ENCODE data around the gene SF3B5. TPM values are rescaled to one million over a fixed set of nuclear protein-coding genes. Genes with fewer than 3 reads are reported as not detected.

SF3B5 gene
- total and polyA plus RNA-seq, 12 donors, result 109 to 323 (median 174) TPM

DNA sequence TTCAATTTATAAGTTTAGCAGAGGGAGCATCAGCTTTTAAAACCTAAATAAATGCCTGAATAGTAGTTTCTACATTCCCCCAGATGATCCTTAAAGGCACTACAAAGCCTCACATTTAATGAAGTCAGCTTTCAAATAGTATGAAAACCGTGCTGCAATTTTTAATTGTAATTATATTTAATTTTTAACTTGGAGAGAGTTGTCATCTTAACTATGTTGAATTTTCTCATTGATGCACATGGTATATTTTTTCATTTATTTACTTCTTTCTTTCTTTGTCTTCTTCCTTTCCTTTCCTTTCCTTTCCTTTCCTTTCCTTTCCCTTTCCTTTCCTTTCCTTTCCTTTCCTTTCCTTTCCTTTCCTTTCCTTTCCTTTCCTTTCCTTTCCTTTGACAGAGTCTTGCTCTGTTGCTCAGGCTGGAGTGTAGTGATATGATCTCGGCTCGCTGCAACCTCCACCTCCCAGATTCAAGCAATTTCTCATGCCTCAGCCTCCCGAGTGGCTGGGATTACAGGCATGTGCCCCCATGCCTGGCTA is 7.7 kb upstream of the SF3B5 start:
- Histone ChIP-seq H3K9me3 (replicated peaks in 1 of 3) (no peaks in the 10 kb centered on the region), H3K27ac (no peak overlapping the region), H3K27me3 (no peaks in the 10 kb centered on the region), H3K4me3 (no peak overlapping the region), H3K4me1 (replicated peaks in 1 of 2) (no peaks in the 10 kb centered on the region), H3K36me3 (replicated peaks in 1 of 2) (no peaks in the 10 kb centered on the region)
- DNase-seq, result no peak
- intact Hi-C loops (cut with DNase I), result loop anchor here in 1 of 2 donors (10.0 kb wide), 1 partner anchor 372 kb away; no protein-coding TSS in a partner anchor
- WGBS, 4 donors, result 58 to 80% (median 66%) methylated on average over 4 of the region's 4 CpGs
- TF ChIP-seq POLR2A (IDR thresholded peaks at IDR 0.05), result no peak
- no peak for TF ChIP-seq CTCF (IDR thresholded peaks at IDR 0.05)

DNA sequence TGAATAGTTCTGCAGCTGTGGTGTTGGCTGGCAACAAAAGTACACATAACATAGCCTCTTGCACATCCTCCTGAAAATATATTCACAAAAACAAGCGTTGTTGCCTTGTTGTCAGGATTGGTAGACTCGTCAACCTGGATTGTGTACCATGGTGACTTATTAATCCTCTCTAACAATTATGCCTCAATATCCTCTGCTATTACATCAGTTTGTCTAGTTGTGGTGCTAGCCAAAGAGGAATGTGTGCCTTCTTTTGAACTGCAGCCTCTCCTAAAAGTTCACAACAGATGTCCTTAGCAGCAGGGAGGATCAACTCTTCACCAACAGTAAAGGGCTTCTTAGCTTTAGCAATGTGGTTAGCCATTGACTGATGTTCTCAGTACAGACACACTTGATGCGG is 3.6 kb upstream of the SF3B5 start:
- H3K36me3 ChIP-seq (replicated peaks in 1 of 2), result no peaks in the 10 kb centered on the region
- no peaks in the 10 kb centered on the region for H3K27me3 ChIP-seq
- H3K4me3 ChIP-seq, result no peak overlapping the region
- no peaks in the 10 kb centered on the region for H3K9me3 ChIP-seq (replicated peaks in 1 of 3)
- DNase-seq, result no peak
- TF ChIP-seq POLR2A (IDR thresholded peaks at IDR 0.05), result no peak
- TF ChIP-seq CTCF (IDR thresholded peaks at IDR 0.05), result no peak
- no peak overlapping the region for H3K27ac ChIP-seq
- H3K4me1 ChIP-seq (replicated peaks in 1 of 2), result peaks cover 6 to 14% of the 10 kb centered on the region in 2 donors
- intact Hi-C loops (cut with DNase I), result loop anchor here in 1 of 2 donors (5.0 kb wide), 1 partner anchor 118 kb away; no protein-coding TSS in a partner anchor
- WGBS, 4 donors, result 57 to 81% (median 69%) methylated on average over 3 of the region's 3 CpGs

- peaks cover 6 to 21% of the 10 kb centered on the region in 2 donors for H3K4me1 ChIP-seq (replicated peaks in 1 of 2)
- H3K4me3 ChIP-seq, result peak overlapping the region; percentile 47 to 98 (median 70)
- H3K27ac ChIP-seq, result peak overlapping the region; percentile 16 to 97 (median 74)
- H3K27me3 ChIP-seq, result no peaks in the 10 kb centered on the region
- intact Hi-C loops (cut with DNase I), result loop anchor here in 1 of 2 donors (5.0 kb wide), 1 partner anchor 123 kb away; no protein-coding TSS in a partner anchor
- DNase-seq, result no peak
- no peaks in the 10 kb centered on the region for H3K36me3 ChIP-seq (replicated peaks in 1 of 2)
- 1 to 2% (median 1%) methylated on average over 13 to 19 of the region's 19 CpGs for WGBS, 4 donors
- no peak for TF ChIP-seq CTCF (IDR thresholded peaks at IDR 0.05)
- no peak for TF ChIP-seq POLR2A (IDR thresholded peaks at IDR 0.05)
- no peaks in the 10 kb centered on the region for H3K9me3 ChIP-seq (replicated peaks in 1 of 3)
Measured at GRCh38 chr6:144094731-144095133, 641 bp downstream of the SF3B5 start.

DNA sequence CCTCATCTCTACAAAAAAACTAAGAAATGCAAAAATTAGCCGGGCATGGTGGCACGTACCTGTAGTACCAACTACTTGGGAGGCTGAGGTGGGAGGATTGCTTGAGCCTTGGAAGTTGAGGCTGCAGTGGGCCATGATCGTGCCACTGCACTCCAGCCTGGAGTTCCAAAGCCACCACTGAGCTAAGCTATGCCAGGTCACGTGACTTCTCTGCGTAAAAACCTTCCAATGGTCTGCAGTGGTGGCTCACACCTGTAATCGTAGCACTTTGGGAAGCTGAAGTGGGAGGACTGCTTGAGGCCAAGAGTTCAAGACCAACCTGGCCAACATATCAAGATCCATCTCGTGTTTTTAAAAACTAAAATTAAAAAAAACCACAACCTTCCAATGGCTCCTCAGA is 1.7 kb downstream of the SF3B5 start:
- no peak overlapping the region for H3K4me3 ChIP-seq
- H3K9me3 ChIP-seq (replicated peaks in 1 of 3), result no peaks in the 10 kb centered on the region
- intact Hi-C loops (cut with DNase I), result no loop called here
- peaks cover 6 to 21% of the 10 kb centered on the region in 2 donors for H3K4me1 ChIP-seq (replicated peaks in 1 of 2)
- no peak for DNase-seq
- 95 to 99% (median 95%) methylated on average over 7 of the region's 7 CpGs for WGBS, 4 donors
- TF ChIP-seq CTCF (IDR thresholded peaks at IDR 0.05), result no peak
- TF ChIP-seq POLR2A (IDR thresholded peaks at IDR 0.05), result no peak
- H3K27ac ChIP-seq, result no peak overlapping the region
- no peaks in the 10 kb centered on the region for H3K27me3 ChIP-seq
- H3K36me3 ChIP-seq (replicated peaks in 1 of 2), result no peaks in the 10 kb centered on the region
